ENCODE data around the gene SDCBP2. TPM values are rescaled to one million over a fixed set of nuclear protein-coding genes. Genes with fewer than 3 reads are reported as not detected.

Gene SDCBP2
- total and polyA plus RNA-seq, 2 of the 13 experiments (the other 11 are each of a cell fraction or from before 2014, with no cell fraction given) = 1.2 to 2.4 TPM

DNA sequence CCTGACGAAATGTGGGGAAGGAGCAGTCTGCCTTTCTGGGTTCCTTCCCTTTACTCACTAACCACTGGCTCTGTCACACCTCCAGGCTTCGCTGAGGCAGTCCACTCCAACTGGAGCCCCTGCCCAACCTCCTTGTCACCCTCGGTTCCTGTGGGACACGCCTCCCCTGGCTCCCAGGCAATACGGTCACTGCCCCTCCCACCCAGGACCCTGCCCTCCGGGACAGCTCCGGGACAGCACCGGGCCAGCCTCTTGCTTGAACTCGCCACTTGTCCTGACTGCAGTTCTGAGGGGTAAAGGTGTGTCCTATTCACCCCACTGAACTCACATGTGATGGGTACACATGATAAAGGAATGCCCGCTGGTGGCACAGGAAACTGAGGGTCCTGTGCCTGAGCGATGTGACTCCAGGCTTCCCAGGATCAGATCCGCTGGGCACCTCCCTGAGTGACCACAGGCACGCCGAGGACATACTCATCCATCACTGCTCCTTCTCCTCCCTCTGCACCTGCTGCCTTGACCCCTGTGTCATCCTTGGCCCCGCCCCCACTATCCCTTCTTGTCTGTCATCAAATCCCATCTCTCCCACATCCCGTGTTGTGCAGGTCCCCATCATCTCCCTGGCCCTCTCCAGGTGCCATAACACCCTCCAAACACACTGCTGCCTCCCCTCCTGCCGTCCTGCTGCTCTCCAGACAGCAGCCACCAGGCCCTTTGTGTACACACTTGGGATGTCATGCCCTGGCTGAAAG, 7.9 kb downstream of the SDCBP2 start (continued):
- TF ChIP-seq, protein P1, sequence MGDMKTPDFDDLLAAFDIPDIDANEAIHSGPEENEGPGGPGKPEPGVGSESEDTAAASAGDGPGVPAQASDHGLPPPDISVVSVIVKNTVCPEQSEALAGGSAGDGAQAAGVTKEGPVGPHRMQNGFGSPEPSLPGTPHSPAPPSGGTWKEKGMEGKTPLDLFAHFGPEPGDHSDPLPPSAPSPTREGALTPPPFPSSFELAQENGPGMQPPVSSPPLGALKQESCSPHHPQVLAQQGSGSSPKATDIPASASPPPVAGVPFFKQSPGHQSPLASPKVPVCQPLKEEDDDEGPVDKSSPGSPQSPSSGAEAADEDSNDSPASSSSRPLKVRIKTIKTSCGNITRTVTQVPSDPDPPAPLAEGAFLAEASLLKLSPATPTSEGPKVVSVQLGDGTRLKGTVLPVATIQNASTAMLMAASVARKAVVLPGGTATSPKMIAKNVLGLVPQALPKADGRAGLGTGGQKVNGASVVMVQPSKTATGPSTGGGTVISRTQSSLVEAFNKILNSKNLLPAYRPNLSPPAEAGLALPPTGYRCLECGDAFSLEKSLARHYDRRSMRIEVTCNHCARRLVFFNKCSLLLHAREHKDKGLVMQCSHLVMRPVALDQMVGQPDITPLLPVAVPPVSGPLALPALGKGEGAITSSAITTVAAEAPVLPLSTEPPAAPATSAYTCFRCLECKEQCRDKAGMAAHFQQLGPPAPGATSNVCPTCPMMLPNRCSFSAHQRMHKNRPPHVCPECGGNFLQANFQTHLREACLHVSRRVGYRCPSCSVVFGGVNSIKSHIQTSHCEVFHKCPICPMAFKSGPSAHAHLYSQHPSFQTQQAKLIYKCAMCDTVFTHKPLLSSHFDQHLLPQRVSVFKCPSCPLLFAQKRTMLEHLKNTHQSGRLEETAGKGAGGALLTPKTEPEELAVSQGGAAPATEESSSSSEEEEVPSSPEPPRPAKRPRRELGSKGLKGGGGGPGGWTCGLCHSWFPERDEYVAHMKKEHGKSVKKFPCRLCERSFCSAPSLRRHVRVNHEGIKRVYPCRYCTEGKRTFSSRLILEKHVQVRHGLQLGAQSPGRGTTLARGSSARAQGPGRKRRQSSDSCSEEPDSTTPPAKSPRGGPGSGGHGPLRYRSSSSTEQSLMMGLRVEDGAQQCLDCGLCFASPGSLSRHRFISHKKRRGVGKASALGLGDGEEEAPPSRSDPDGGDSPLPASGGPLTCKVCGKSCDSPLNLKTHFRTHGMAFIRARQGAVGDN (CRISPR knock-in tag; IDR thresholded peaks at IDR 0.05) = peak; percentile 43
- TF ChIP-seq RXRB (CRISPR knock-in tag; IDR thresholded peaks at IDR 0.05; ENCODE audit: borderline replicate concordance) = no peak
- TF ChIP-seq JARID2 (CRISPR knock-in tag; IDR thresholded peaks at IDR 0.05; ENCODE audit: insufficient replicate concordance) = no peak
- TF ChIP-seq, protein P2, sequence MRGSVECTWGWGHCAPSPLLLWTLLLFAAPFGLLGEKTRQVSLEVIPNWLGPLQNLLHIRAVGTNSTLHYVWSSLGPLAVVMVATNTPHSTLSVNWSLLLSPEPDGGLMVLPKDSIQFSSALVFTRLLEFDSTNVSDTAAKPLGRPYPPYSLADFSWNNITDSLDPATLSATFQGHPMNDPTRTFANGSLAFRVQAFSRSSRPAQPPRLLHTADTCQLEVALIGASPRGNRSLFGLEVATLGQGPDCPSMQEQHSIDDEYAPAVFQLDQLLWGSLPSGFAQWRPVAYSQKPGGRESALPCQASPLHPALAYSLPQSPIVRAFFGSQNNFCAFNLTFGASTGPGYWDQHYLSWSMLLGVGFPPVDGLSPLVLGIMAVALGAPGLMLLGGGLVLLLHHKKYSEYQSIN (CRISPR knock-in tag; IDR thresholded peaks at IDR 0.05; ENCODE audit: borderline replicate concordance) = no peak
- TF ChIP-seq, protein P3, sequence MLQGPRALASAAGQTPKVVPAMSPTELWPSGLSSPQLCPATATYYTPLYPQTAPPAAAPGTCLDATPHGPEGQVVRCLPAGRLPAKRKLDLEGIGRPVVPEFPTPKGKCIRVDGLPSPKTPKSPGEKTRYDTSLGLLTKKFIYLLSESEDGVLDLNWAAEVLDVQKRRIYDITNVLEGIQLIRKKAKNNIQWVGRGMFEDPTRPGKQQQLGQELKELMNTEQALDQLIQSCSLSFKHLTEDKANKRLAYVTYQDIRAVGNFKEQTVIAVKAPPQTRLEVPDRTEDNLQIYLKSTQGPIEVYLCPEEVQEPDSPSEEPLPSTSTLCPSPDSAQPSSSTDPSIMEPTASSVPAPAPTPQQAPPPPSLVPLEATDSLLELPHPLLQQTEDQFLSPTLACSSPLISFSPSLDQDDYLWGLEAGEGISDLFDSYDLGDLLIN (CRISPR knock-in tag; IDR thresholded peaks at IDR 0.05; ENCODE audit: borderline replicate concordance) = no peak
- no peak for TF ChIP-seq ZNF614 (CRISPR knock-in tag; IDR thresholded peaks at IDR 0.05; ENCODE audit: borderline replicate concordance)
- no peak for TF ChIP-seq SKI (IDR thresholded peaks at IDR 0.05; ENCODE audit: partially characterized antibody)
- TF ChIP-seq ZNF674 (CRISPR knock-in tag; IDR thresholded peaks at IDR 0.05; ENCODE audit: low read depth) = no peak
- TF ChIP-seq, protein P4, sequence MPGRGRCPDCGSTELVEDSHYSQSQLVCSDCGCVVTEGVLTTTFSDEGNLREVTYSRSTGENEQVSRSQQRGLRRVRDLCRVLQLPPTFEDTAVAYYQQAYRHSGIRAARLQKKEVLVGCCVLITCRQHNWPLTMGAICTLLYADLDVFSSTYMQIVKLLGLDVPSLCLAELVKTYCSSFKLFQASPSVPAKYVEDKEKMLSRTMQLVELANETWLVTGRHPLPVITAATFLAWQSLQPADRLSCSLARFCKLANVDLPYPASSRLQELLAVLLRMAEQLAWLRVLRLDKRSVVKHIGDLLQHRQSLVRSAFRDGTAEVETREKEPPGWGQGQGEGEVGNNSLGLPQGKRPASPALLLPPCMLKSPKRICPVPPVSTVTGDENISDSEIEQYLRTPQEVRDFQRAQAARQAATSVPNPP (CRISPR knock-in tag; IDR thresholded peaks at IDR 0.05) = no peak
- no peak for TF ChIP-seq ZNF460 (CRISPR knock-in tag; IDR thresholded peaks at IDR 0.05; ENCODE audit: borderline replicate concordance)
- TF ChIP-seq, protein P5, sequence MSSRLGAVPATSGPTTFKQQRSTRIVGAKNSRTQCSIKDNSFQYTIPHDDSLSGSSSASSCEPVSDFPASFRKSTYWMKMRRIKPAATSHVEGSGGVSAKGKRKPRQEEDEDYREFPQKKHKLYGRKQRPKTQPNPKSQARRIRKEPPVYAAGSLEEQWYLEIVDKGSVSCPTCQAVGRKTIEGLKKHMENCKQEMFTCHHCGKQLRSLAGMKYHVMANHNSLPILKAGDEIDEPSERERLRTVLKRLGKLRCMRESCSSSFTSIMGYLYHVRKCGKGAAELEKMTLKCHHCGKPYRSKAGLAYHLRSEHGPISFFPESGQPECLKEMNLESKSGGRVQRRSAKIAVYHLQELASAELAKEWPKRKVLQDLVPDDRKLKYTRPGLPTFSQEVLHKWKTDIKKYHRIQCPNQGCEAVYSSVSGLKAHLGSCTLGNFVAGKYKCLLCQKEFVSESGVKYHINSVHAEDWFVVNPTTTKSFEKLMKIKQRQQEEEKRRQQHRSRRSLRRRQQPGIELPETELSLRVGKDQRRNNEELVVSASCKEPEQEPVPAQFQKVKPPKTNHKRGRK (CRISPR knock-in tag; IDR thresholded peaks at IDR 0.05) = no peak
